ENCODE measurements around the gene ANXA4.

The ANXA4 gene

DNA sequence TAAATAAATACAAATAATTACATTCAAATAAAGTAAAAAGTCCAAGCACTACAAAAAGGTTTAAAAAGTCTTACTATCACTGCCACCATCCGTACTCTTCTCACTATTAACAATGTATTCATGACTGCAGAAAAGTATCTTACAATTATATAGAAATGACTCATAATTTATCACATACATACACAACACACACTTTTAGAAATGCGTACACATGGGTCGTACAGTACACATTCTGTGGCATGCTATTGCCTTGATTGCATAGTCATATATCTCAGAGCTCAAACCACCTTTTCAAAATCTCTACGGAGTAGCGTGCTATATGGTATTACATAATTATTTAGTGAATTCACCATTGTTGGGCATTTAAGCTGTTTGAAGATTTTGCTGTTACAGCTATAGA is 41.6 kb upstream of the ANXA4 start:
- H3K4me3 ChIP-seq (replicated peaks; ENCODE audit: low read depth, low read length), result no peak overlapping the region
- DNase-seq (ENCODE audit: extremely low read depth, low read depth), result no peak
- TF ChIP-seq, protein P1, sequence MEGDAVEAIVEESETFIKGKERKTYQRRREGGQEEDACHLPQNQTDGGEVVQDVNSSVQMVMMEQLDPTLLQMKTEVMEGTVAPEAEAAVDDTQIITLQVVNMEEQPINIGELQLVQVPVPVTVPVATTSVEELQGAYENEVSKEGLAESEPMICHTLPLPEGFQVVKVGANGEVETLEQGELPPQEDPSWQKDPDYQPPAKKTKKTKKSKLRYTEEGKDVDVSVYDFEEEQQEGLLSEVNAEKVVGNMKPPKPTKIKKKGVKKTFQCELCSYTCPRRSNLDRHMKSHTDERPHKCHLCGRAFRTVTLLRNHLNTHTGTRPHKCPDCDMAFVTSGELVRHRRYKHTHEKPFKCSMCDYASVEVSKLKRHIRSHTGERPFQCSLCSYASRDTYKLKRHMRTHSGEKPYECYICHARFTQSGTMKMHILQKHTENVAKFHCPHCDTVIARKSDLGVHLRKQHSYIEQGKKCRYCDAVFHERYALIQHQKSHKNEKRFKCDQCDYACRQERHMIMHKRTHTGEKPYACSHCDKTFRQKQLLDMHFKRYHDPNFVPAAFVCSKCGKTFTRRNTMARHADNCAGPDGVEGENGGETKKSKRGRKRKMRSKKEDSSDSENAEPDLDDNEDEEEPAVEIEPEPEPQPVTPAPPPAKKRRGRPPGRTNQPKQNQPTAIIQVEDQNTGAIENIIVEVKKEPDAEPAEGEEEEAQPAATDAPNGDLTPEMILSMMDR (IDR thresholded peaks at IDR 0.05; ENCODE audit: low read depth, low read length, missing control alignments), result no peak

DNA sequence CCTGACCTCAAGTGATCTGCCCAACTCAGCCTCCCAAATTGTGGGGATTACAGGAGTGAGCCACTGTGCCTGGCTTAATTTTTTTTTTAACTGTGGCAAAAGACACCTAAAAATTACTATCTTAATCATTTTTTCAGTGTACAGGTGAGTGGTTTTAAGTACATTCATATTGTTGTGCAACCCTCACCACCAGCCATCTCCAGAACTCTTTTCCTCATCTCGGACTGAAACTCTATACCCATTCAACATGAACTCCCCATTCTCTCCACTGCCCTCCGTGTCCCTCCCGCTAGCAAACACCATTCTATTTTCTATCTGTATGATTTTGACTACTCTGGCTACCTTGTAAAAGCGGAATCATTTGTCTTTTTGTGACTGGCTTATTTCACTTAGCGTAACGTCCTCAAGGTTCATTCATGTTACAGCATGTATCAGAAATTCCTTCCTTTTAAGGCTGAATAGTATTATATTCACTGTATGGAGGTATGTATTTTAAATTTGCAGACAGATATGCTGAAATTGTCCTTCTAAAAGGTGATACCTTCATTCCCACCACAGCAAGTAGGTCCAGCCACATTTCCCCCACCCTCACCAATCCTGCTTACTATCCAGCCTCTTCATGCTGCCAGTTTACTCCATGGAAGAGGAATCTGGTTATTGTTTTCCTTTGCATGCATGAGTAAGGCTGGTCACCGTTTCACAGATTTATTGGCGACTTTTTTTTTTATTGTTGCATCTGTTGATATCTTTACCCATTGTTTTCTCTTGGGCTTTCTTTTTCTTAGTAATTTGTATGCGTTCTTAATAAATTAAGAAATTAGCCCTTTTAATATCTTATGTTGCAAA is 40.6 kb upstream of the ANXA4 start:
- TF ChIP-seq, protein P1 (IDR thresholded peaks at IDR 0.05; ENCODE audit: low read depth, low read length, missing control alignments), result no peak
- H3K4me3 ChIP-seq (replicated peaks; ENCODE audit: low read depth, low read length), result no peak overlapping the region
- no peak for DNase-seq (ENCODE audit: extremely low read depth, low read depth)

DNA sequence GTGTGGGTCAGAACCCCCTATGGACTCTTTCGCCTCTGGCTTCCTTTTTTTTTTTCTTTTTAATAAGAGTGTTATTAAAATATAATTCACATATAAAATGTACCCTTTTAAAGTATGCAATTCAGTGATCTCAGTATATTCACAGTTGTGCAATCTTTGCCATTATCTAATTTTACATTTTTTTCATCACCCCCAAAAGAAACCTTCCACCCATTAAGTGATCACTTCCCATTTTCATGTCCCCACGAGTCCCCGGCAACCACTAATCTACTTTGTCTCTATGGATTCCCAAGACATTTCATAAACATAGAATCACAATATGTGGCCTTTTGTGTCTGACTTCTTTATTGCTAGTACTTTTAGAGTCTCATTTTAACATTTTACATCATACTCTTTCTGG is 38.7 kb upstream of the ANXA4 start:
- no peak for DNase-seq (ENCODE audit: extremely low read depth, low read depth)
- TF ChIP-seq, protein P1 (IDR thresholded peaks at IDR 0.05; ENCODE audit: low read depth, low read length, missing control alignments), result no peak
- H3K4me3 ChIP-seq (replicated peaks; ENCODE audit: low read depth, low read length), result no peak overlapping the region

DNA sequence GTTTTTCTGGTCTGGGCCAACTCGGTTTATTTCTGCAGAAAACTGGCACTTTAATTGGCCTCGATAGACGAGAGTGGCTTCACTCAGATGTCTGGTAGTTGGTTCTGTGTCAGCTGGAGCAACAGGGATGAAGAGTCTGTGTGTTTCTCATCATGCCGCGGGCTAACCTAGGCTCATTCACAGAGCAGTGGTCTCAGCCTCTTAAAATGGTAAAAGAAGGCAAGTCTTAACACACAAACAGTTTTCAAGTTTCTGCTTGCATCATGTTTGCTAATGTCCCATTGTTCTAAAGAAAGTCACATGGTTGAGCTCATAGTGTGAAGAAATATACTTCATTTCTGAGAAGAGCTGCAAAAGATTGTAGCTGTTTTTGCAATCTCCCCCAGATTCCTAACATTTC is 37.5 kb upstream of the ANXA4 start:
- TF ChIP-seq, protein P1 (IDR thresholded peaks at IDR 0.05; ENCODE audit: low read depth, low read length, missing control alignments), result no peak
- DNase-seq (ENCODE audit: extremely low read depth, low read depth), result no peak
- no peak overlapping the region for H3K4me3 ChIP-seq (replicated peaks; ENCODE audit: low read depth, low read length)

DNA sequence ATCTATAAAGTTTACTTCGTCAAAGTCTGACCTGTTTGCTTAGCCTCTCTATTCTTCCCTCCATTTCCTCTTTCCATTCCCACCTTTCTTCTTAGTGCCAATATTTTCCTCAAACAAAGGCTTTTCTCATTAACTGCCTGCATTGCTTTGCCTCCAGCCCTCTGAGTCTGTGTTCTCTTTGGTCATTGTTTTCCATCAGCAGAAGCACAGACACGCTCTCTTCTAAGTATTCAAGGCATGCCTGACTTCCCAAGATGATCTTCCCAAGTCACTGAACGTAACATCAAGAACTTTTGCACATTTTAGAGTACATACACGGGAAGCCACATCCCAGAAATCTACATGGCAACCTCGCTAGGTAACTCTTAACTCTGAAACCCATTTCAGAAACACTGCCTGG is 32.6 kb upstream of the ANXA4 start:
- no peak overlapping the region for H3K4me3 ChIP-seq (replicated peaks; ENCODE audit: low read depth, low read length)
- no peak for DNase-seq (ENCODE audit: extremely low read depth, low read depth)
- TF ChIP-seq, protein P1 (IDR thresholded peaks at IDR 0.05; ENCODE audit: low read depth, low read length, missing control alignments), result no peak

DNA sequence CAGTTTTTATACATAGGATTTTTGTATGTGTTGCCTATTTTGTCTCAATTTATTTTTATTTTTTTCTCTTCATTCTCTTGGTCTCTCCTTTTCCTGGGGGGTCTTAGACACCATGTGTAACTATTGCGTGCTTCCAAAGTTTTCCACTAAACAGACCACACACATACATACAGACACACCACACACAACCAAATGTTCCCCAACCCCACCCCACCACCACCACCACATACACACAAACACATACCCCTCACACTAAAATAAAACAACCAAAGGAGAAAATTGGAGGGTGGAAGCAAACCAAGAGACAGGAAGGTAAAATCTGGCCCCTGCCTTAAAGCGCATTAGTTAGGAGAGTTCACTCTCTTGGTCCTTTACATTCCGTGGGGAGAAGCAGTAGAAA is 30.0 kb upstream of the ANXA4 start:
- TF ChIP-seq, protein P1 (IDR thresholded peaks at IDR 0.05; ENCODE audit: low read depth, low read length, missing control alignments), result no peak
- no peak overlapping the region for H3K4me3 ChIP-seq (replicated peaks; ENCODE audit: low read depth, low read length)
- DNase-seq (ENCODE audit: extremely low read depth, low read depth), result no peak

Data from HFF-Myc (cell line).